ENCODE results near the gene SMYD3.
"Not testable (repeated sequence)": the region's sequence is repeated elsewhere in the genome, so short reads cannot be mapped to it uniquely, and the experiment has no call there.

The SMYD3 gene

DNA sequence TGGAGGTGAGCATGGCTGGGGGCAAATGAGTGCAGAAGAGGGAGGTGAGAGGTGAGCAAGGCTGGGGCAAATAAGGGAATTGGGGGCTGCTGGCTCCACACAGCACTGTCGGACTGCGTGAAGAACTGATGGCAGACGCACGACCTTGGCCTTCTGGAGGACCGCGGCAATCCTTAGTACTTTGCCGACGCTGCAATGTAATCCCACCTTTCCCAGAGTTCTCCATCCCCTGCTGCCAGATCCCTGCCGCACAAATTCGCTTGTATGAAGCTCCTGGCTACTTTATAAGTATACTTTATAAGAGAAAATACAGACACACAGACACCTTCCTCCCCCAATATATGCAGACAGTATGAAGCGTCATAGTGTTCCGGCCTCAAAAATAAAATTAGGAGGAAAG lies 472.4 kb downstream of the SMYD3 start:
- H3K4me3 ChIP-seq: no peak overlapping the region
- H3K27ac ChIP-seq: no peak overlapping the region

DNA sequence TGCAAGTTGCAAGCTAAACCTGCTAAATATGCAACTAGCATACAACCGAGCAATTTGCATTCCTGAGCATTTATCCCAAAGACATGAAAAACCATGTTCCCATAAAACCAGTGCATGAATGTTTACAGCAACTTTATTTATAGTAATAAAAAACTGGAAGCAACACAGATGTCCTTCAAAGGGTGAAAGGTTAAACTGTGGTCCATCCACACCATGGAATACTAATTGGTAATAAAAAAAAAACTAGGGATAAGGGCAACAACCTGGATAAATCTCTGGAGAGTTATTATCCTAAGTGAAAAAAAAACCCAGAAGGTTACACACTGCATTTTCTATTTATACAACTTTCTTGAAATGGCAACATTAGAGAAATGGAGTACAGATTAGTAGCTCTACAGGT lies 474.1 kb downstream of the SMYD3 start:
- no peak overlapping the region for H3K4me3 ChIP-seq

DNA sequence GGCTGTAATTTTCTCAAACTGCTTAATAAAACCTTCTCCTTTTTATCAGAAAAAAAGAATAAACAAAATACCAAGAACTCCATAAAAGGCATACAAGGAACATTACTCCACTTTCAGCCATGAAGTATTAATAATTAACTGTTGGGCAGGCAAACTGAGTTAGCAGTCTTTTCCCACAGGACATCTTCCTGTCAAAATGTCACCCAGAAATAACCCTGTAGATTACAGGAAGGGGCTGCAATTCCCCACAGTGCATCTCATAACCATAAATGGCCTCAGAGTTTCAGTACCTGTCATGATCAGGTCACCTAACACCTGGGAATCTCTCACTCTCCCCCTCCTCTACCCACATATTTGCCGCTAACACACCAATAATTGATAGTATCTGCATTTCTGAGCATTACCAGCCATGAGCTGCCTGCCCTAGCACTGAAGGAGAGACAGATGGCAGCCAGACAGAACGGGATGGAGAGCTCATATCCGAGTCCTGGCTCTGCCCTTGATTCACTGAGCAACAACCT lies 475.0 kb downstream of the SMYD3 start:
- Histone ChIP-seq H3K27ac (no peak overlapping the region), H3K4me3 (no peak overlapping the region)

More for the DNA sequence above, 474.1 kb downstream of the SMYD3 start:
- H3K27ac ChIP-seq: no peak overlapping the region

DNA sequence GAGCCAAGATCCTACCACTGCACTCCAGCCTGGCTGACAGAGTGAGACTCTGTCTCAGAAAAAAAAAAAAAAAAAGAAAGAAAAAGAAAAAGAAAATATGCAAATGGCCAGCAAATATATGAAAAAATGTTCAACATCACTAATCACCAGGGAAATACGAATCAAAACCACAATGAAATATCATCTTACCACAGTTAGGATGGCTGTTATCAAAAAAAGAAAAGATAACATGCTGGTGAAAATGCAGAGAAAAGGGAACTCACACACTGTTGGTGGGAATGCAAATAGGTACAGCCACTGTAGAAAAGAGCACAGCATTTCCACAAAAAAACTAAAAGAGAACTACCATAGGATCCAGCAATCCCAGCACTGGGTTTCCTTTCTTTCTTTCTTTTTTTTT lies 477.5 kb downstream of the SMYD3 start:
- no peak overlapping the region for H3K27ac ChIP-seq

DNA sequence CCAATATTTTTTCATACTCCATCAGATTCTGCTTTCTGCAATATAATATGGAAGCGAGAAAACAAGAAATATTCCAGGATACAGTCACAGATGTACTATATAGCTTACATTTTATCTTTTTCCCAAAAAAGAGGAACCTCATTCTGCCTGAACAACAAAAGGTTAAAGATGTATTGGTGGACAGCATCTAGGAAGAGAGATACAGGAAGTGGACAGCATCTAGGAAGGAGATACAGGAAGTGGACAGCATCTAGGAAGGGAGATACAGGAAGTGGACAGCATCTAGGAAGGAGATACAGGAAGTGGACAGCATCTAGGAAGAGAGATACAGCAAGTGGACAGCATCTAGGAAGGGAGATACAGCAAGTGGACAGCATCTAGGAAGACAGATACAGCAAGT lies 483.0 kb downstream of the SMYD3 start:
- H3K27ac ChIP-seq, H3K4me3 ChIP-seq: not testable (repeated sequence)

More for the DNA sequence above, 477.5 kb downstream of the SMYD3 start:
- H3K4me3 ChIP-seq: no peak overlapping the region

DNA sequence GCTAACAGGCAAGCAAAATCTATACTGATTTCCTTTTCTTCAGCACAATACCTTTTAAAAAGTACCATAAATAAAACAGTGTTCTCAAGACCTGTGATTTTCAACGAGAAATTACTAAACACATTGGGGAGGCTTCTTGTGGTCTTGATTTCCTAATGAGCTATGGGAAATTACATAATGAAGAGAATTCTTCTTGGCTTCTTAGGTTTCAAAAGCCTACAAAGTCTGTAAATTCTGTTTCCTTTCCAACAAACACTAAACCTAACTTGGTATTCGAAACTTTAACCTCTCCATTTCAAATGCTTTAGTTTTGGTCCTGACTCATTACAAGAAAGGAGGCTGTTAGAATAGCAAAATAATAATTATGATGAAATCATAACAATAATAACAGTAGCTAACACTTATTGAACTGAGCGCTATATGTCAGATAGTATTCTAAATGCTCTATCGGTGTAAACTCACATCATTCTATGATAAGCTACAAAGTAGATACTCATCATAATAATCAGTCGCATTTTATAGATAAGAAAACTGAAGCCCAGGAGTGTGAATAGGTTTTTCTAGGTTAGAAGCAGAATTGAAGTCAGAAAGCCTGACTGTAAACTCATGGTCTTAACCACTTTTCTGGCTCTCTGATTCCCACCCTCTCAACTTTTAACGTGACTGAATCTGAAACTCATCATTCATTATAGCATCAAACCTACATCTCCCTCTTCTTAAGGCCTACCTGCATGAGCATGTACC lies 486.7 kb downstream of the SMYD3 start:
- Histone ChIP-seq H3K4me3 (no peak overlapping the region), H3K27ac (no peak overlapping the region)

DNA sequence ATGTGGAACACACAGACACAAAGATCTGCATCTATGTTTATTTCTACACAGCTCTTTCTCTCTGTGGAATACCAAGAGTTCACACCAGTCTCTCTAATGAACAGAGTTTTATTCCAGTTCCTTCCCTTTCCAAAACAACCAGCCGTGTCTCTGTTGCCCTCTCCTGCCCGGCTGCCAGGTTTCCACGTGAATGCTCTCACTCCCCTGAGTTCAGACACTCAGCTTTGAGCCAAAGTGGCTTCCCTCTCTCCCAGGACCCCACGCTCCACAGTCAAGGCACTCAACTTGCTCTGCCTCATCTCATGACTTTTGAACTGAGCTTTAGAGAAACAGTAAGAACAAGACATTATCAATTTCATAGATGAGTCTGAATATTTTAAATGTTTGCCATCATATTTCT lies 488.9 kb downstream of the SMYD3 start:
- Histone ChIP-seq H3K4me3 (no peak overlapping the region), H3K27ac (no peak overlapping the region)

DNA sequence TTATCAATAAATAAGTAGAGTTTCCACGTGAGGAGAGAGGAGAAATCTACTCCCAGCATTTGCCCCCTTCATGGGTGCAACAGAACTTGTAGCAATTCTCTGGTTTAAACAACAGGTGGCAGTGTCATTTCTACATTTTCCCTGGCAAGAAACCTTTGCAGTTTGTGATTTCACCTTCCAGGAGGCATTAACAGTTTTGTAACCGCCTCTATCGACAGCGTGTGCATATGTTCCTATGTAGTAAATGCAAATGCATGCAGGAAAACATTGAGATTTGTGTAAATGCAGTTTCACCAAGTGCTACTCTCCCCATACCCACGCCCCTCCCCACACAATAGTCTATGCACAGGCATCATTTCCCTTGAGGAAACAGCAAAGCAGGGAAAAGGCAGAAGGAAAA lies 494.7 kb downstream of the SMYD3 start:
- H3K4me3 ChIP-seq: no peak overlapping the region
- no peak overlapping the region for H3K27ac ChIP-seq

DNA sequence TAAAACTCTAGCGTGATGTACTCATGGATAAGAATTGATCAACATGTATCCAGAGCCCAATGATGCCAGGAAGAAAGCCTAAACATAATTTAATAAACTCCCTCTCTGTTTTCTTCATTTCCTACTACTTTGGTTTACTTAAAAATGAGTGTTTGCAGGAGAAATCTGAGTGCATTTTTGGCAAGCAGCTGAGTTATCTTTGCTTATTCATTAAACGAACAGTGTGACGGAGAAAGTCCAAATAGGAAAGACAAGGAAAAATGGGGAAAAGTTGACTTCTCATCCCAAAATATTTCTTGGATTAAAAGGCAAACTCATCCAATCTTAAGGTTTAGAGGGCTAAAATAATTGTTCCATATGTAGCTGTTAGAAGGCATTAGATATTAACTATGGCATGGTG lies 496.7 kb downstream of the SMYD3 start:
- no peak overlapping the region for H3K4me3 ChIP-seq
- H3K27ac ChIP-seq: no peak overlapping the region

DNA sequence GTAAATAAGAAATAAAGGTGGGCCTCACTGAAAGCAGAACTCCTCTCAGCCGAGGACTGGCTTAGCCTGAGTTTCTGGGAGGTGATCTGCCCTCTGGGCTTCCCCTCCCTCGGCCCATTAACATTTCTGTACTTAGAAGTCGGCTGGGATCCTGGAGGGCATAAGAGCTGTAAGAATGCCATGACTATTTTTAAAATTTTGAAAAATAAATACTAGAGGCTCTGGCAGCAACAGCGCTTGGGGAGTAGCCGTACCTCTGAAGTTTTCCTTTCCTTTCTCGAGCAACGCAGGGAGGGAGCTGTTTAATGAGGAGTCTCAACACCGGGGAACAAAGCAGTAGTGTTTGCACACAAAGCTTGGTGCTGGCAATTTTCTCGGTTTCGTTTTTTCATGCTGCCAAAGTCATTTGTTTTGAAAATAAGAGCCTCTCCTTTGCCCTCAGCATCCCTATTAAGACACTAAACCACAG lies 498.7 kb downstream of the SMYD3 start:
- Histone ChIP-seq H3K4me3 (no peak overlapping the region), H3K27ac (peak overlapping the region in 2 of 21 experiments; percentile 32 to 52)

DNA sequence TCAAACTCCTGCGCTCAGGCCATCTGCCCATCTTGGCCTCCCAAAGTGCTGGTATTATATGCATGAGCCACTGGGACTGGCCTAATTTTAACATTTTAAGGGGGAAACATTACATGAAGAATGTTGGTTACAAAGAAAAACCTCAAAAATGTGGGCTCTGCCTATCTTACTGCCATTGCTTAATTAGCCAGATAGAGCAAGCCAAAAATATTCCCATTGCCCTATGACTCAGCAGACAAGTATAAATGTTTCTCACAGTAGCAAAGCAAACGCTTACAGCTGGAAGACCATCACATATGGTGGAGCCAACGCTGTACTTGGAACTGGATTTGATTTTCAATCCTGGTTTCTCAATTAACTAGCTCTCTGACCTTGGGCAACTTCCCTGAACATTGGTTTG lies 502.0 kb downstream of the SMYD3 start:
- Histone ChIP-seq H3K27ac (peak overlapping the region in 4 of 21 experiments; percentile 2 to 50 (median 26)), H3K4me3 (no peak overlapping the region)

DNA sequence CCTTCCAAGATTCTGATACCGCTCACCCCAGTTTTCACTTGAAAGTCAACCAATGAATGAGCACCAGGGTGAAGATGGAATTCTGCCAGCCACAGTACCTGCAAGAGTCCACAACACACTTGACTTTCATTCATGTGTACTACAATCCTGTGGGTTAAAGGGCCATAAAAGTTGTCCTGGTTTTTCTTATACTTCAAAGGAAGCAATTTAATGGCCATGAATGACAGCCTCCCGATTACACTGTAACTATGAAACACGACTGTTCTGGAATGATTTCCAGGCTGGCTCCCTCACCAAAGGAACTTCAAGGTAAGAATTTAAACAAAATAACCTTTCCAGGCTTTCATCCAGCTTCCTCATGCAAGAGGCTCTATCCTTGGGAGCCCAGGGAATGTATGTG lies 502.8 kb downstream of the SMYD3 start:
- H3K4me3 ChIP-seq: no peak overlapping the region

DNA sequence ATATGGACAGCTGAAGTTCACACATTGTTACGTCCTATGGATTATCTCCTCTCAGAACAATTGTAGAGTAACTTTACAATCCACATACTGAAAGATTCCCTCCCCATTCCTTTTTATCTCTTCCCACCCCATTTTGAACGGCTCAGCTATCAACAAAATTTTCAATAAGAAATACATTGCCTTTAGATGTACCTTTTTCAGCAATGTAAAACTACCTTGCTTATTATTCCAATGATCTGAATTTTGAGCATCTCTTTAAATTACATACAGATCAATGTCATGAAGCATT lies 503.7 kb downstream of the SMYD3 start:
- no peak overlapping the region for H3K27ac ChIP-seq
- H3K4me3 ChIP-seq: no peak overlapping the region

More for the DNA sequence above, 502.8 kb downstream of the SMYD3 start:
- H3K27ac ChIP-seq: peak overlapping the region in 3 of 21 experiments; percentile 2 to 22 (median 19)

DNA sequence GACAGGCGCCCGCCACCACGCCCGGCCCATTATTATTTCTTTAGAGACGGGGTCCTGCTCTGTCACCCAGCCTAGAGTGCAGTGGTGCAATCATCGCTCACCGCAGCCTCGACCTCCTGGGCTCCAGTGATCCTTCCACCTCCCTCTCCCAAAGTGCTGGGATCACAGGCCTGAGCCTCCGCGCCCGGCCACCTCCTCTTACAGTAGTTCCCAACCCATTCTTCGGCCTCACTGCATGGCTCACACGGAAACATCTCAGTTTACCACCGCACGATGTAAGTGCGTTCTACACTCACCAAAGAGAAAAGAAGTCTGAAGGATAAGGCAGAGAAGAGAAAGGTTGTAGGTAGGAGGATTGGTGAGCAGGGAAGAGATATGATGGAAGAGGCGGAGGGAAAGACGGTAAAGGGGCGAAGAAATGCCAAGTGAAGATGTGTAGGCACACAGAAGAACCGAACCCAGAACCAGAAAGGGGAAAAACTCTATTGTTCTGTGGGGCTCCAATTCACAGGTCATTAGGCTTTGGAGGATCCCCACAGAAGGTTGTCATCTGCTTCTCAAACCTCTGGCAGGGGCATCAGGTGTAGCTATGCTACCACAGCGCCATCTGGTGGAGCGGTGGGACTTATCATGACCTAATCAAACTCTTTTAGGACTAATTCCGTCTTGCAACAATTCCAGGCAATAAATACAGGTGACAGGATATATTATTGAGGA lies 504.2 kb downstream of the SMYD3 start:
- H3K4me3 ChIP-seq: no peak overlapping the region

DNA sequence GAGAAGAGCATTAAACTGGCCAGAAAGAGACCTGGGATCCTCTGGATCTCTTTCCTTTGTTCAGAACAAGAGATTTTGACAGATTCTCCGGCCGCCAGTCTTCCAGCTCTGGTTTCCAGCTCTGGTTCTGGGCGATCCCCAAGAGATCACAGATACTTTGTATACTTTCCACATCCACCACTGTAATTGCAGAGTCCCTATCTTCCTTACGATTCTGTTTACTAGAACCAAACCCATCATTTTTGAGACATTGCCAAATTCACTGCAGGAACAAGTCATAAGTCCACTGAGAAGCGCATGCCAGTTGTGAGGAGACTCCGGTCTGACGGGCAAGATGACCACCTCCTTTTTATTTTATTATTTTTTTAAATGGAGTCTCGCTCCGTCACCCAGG lies 505.2 kb downstream of the SMYD3 start:
- Histone ChIP-seq H3K27ac (peak overlapping the region in 4 of 21 experiments; percentile 4 to 49 (median 18)), H3K4me3 (no peak overlapping the region)

More for the DNA sequence above, 504.2 kb downstream of the SMYD3 start:
- H3K27ac ChIP-seq: peak overlapping the region in 1 of 21 experiments; percentile 32

DNA sequence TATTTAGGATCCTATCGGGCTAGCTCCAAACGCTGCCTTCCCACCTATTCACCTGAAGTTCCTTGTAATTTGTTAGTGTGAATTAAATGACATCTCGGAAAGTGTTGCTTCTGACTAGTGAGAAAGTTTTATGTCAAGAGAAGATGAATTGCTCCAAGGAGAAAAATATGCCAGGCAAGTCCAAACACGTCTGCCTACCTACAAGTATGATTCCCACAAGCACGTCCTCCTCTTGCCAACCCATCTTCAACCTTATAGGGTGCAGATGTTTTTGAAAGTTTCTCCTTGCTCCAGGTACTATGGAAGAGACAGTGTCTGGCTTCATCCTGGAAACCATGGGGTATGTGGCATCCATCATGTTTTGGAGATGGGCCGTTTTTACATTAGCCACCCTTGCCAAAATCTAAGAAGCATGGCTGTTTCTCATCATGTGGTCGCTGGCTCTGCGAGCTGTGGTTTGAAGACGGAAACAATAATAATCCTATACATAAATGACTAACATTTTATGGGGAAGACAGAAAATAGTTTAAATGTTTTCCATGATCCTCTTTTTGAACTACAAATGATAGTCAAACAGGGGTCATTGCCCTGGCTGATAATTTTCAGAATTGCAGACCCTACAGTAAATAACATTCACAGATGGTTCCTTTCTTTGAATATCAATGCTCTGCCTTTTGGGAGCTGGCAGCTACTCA lies 505.8 kb downstream of the SMYD3 start:
- H3K27ac ChIP-seq: peak overlapping the region in 5 of 21 experiments; percentile 4 to 57 (median 30)
- H3K4me3 ChIP-seq: no peak overlapping the region

DNA sequence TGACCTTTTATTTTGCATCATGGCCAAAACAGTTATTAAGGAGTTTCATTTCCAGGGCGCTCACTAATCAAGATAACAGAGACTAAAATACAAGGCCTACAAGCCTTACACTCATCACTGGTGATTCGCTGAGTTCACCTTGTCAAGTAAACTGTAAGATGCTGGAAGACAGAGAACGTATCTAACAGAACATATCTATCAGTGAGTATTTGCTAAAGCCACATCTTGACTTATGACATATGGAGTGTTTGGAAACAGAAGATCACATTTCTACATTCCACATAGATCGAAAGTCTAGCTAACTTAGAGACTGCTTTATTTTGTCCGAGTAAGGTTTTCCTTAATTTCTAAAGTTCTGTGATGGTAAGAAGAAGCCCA lies 506.5 kb downstream of the SMYD3 start:
- peak overlapping the region in 2 of 21 experiments; percentile 30 to 57 for H3K27ac ChIP-seq
- no peak overlapping the region for H3K4me3 ChIP-seq

DNA sequence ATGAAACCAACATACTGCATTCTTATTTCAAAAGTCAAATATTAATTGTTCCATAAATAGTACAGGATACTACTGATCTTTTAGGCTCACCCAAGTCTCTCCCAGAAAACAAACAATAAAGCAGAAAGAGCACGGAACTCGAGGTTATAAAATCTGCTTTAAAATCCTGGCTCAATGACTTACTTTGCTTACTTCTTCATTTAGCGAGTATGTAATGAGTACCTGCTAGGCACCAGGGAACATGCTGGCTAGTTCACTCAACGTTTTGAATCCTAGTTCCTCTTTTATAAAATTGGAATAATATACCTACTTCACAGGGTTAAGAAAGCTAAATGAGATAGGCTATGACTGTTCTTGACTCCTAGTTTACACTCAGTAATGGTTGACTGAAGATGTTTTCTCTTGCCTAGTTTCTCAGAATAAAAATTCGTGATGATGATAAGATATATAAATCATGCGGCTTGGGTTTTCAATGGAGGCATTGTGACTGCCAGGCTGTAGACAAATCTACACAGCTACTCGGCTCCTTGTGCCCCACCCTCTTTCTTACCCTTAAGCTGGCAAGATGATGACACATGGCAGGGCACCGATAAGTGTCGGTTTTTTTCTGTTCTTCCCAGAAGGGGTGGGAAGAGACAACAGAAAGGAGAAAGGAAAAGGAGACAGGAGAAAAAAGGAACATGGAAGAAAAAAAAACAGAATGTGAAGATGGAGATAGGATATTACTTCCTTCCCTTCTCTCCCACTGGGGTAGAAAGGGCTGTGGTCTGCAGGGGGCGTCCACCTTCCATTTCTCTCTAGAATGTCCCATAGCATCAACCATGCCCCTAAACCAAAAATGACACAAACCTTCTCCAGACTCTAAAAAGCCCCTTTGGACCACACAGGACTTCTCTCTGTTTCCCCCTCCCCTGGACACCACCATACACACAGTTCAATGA lies 507.1 kb downstream of the SMYD3 start:
- Histone ChIP-seq H3K27ac (no peak overlapping the region), H3K4me3 (no peak overlapping the region)

DNA sequence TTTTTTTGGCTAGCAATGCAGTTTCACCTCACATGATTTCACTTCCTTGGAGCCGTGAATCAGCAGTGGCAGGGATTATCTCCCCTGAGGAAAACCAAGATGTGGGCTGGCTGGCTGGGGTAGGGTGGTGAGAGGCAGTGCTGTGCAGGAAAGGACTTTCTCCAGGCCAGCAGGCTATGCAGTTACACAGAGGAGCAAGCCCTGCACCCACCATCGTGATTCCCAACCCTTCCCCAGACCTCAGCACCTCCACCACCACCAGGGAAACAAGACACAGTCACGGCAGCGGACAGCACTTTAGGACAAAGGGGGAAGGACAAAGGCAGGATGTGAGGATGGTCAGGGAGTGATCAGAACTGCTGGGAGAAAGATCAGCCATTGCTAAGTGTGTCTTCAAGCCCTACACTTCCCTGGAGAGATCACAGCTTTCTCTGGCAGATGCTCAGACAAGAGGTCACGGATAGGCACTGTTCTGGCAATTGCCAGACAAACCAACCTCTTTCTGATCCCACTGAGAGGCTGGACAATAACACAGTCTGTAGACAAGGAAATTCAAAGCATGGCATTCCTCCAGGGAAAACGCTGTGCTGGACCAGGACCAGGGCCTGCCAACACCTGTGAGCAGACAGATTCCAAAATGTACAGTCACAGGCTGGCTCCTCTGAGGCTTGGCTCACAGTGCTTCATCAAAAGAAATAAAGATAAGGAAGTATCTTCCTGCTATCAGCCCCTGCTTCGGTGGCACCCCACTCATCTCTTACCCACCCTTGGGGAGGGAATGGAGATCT lies 509.4 kb downstream of the SMYD3 start:
- Histone ChIP-seq H3K27ac (no peak overlapping the region), H3K4me3 (no peak overlapping the region)

All from skin epidermis (tissue), 12 donors.